A673 (cell line): ENCODE data around the gene COBL.

Source experiments
- CTCF ChIP-seq: fragments of 300-800, 200-600 bp; sonication (generic); conservative IDR thresholded peaks from 2 replicates; pipeline ENCODE4 v1.5.1; 2017; ENCODE audit warnings: low read depth, mild to moderate bottlenecking, antibody characterized with exemption, low read length, moderate library complexity, mixed read lengths
- EZH2 ChIP-seq: fragments of 200-600 bp; sonication (generic); IDR thresholded peaks from 2 replicates; pipeline ENCODE4 v1.6.1; 2017; ENCODE audit warnings: borderline replicate concordance, low read depth, mild to moderate bottlenecking, mixed read lengths, antibody characterized with exemption, low read length; ENCODE audit not compliant: poor library complexity, severe bottlenecking

GRCh38 chr7:51161937-51162336, 154.7 kb downstream of the COBL start:
- TF ChIP-seq CTCF (no peak), EZH2 (no peak)
